Smooth muscle cell (in vitro differentiated cells): ENCODE data around the gene GLMP. TPM values are rescaled to one million over a fixed set of nuclear protein-coding genes. Genes with fewer than 3 reads are reported as not detected.

Source experiments
- DNase-seq: peaks from one replicate; lab custom pipeline; 2025; ENCODE audit not compliant: unreplicated experiment; lab: John Stamatoyannopoulos, UW
- H2AFZ ChIP-seq: fragments of 200-600 bp; sonication (generic); 2 replicates; pipeline ENCODE4 v1.6.0; 2016; ENCODE audit warnings: antibody characterized with exemption, low read depth, mild to moderate bottlenecking
- H3F3A ChIP-seq: fragments of 200-600 bp; sonication (generic); 2 replicates; pipeline ENCODE4 v1.6.0; 2017; ENCODE audit warnings: antibody characterized with exemption, low read depth
- H3K27ac ChIP-seq: fragments of 200-600 bp; sonication (generic); 2 replicates; pipeline ENCODE4 v1.5.1; 2016; ENCODE audit warnings: low read depth, mild to moderate bottlenecking
- H3K27me3 ChIP-seq: fragments of 200-600 bp; sonication (generic); 2 replicates; pipeline ENCODE4 v1.6.1; 2016; ENCODE audit warnings: low read depth, mild to moderate bottlenecking
- H3K36me3 ChIP-seq: fragments of 200-600 bp; sonication (generic); 2 replicates; pipeline ENCODE4 v1.5.1; 2016; ENCODE audit warnings: low read depth
- H3K4me1 ChIP-seq: fragments of 200-600 bp; sonication (generic); 2 replicates; pipeline ENCODE4 v1.5.1; 2016; ENCODE audit warnings: low read depth
- H3K4me2 ChIP-seq: fragments of 200-600 bp; sonication (generic); 2 replicates; pipeline ENCODE4 v1.6.0; 2016; ENCODE audit warnings: mild to moderate bottlenecking
- H3K4me3 ChIP-seq: fragments of 200-600 bp; sonication (generic); 2 replicates; pipeline ENCODE4 v1.5.1; 2016; ENCODE audit warnings: mild to moderate bottlenecking
- H3K79me2 ChIP-seq: fragments of 200-600 bp; sonication (generic); 2 replicates; pipeline ENCODE4 v1.6.0; 2016; ENCODE audit warnings: low read depth, mild to moderate bottlenecking
- H3K9ac ChIP-seq: fragments of 200-600 bp; sonication (generic); 2 replicates; pipeline ENCODE4 v1.6.0; 2016; ENCODE audit warnings: low read depth
- H3K9me3 ChIP-seq: fragments of 200-600 bp; sonication (generic); replicated peaks from 2 replicates; pipeline ENCODE4 v1.5.1; 2016; ENCODE audit warnings: low read depth
- H4K20me1 ChIP-seq: fragments of 200-600 bp; sonication (generic); 2 replicates; pipeline ENCODE4 v1.6.0; 2016; ENCODE audit warnings: low read depth
- WGBS: methylation state at CpG from one replicate; pipeline ENCODE4 v1.1.7; 2016; ENCODE audit warnings: low lambda C conversion rate; 5-methylcytosine and 5-hydroxymethylcytosine counted together
- polyA plus RNA-seq: library from polyadenylated mRNA; unstranded; fragments of >200 nt; fragmentation: Nextera tagmentation; extraction: Ambion mirVana; gene quantifications from 2 replicates; pipeline ENCODE4 v1.2.1, GENCODE V29; 2016
- total RNA-seq: library from RNA; depleted of rRNA; stranded (reverse); fragments of >200 nt; gene quantifications from 2 replicates; pipeline ENCODE4 v1.2.3, GENCODE V29; 2014
- TF ChIP-seq, protein P1 (sequence below): fragments of 200-600 bp; sonication (generic); IDR thresholded peaks from 2 replicates; pipeline ENCODE4 v1.5.1; 2017; ENCODE audit warnings: borderline replicate concordance, mild to moderate bottlenecking, antibody characterized with exemption; ENCODE audit not compliant: insufficient read depth, poor library complexity, severe bottlenecking

The GLMP gene
- total and polyA plus RNA-seq, 2 experiments from 2014 or later, result 62.4 to 85.8 TPM

DNA sequence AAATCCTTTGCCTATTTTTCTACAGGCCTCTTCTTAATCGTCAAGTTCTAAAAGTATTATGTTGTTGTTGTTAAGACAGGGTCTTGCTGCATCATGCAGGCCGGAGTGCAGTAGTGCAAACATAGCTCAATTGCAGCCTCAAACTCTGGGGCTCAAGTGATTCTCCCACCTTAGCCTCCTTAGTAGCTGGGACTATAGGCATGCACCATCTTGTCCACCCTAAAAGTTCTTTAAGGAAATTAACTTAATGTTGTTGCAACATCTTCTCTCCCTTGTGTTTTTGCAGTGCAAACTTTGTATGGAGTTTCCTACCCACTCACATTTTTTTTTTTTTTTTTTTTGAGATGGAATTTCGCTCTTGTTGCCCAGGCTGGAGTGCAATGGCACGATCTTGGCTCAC, 7.8 kb upstream of the GLMP start:
- Histone ChIP-seq H3K36me3 (no peaks in the 10 kb centered on the region), H3K27me3 (no peaks in the 10 kb centered on the region)
- TF ChIP-seq, protein P1, sequence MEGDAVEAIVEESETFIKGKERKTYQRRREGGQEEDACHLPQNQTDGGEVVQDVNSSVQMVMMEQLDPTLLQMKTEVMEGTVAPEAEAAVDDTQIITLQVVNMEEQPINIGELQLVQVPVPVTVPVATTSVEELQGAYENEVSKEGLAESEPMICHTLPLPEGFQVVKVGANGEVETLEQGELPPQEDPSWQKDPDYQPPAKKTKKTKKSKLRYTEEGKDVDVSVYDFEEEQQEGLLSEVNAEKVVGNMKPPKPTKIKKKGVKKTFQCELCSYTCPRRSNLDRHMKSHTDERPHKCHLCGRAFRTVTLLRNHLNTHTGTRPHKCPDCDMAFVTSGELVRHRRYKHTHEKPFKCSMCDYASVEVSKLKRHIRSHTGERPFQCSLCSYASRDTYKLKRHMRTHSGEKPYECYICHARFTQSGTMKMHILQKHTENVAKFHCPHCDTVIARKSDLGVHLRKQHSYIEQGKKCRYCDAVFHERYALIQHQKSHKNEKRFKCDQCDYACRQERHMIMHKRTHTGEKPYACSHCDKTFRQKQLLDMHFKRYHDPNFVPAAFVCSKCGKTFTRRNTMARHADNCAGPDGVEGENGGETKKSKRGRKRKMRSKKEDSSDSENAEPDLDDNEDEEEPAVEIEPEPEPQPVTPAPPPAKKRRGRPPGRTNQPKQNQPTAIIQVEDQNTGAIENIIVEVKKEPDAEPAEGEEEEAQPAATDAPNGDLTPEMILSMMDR, result no peak

DNA sequence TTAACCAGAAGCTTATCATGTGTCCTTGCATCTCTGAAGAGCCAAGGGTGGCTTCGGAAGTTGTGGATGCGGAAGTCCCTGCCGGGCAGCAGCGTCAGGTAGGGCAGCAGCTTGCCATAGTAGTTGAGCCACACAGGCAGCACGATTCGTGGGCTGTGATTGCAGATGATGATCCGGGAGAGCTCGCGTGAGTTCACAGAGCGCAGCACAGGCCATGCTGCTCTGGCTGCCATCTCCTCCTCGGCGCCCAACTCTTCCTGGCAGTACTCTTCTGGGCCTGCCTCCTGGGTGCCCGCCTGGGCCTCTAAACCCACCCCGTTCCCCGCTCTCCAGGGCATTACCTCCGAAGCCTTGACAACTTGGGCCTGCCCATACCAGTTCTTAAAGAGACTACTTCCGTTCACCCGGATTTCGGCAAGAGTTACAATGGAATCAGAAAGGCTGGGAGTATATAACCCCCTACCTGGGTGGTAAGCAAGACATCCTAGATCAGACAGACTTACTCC, 3.4 kb upstream of the GLMP start, which contains the start of gene VHLL:
TSS of gene VHLL (minus strand) at position 456 of the 506 bp plus-strand sequence. CDS start at position 338, 118 bp downstream.
- Histone ChIP-seq H3K9me3 (no peaks in the 10 kb centered on the region), H3F3A (no peaks in the 10 kb centered on the region), H3K4me1 (peaks cover 8% of the 10 kb centered on the region), H3K4me3 (no peak within 1 kb of the TSS), H3K36me3 (no peaks in the 10 kb centered on the region), H4K20me1 (no peaks in the 10 kb centered on the region), H3K79me2 (no peaks in the 10 kb centered on the region), H3K27me3 (no peaks in the 10 kb centered on the region), H3K27ac (no peak within 1 kb of the TSS), H2AFZ (no peak within 1 kb of the TSS), H3K9ac (no peak within 1 kb of the TSS), H3K4me2 (no peak within 1 kb of the TSS)
- WGBS, result 93% methylated on average over 19 of the region's 19 CpGs
- TF ChIP-seq, protein P1, result no peak
- no peak for DNase-seq

More for the DNA sequence above, 7.8 kb upstream of the GLMP start:
- no peaks in the 10 kb centered on the region for H3F3A ChIP-seq
- whole genome bisulfite sequencing, result 98% methylated on average over 3 of the region's 4 CpGs
- peaks cover 5% of the 10 kb centered on the region for H4K20me1 ChIP-seq
- H3K79me2 ChIP-seq, result no peaks in the 10 kb centered on the region
- H2AFZ ChIP-seq, result no peak overlapping the region
- no peak overlapping the region for H3K27ac ChIP-seq
- H3K4me3 ChIP-seq, result no peak overlapping the region
- H3K9me3 ChIP-seq, result no peaks in the 10 kb centered on the region
- no peak overlapping the region for H3K9ac ChIP-seq
- H3K4me2 ChIP-seq, result no peak overlapping the region
- H3K4me1 ChIP-seq, result no peaks in the 10 kb centered on the region
- DNase-seq, result no peak

DNA sequence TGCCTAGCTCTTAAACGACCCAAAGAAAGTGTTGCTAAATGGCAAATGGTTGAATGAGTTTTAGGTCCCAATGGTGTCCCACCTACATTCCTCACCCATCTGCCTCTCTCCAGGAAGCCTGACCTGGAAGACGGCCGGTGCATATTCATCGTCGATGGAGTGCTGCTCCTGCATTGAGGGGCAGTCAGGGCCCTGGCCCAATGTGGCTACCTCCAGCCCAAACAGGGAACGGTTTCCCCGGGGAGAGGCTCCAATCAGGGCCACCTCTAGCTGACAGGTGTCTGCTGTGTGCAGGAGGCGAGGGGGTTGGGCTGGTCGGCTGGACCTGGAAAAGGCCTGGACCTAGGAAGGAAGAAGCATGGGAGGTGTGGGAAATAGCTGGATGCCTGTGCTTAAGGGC, 1.6 kb downstream of the GLMP start:
- WGBS, result 93% methylated on average over 9 of the region's 9 CpGs
- TF ChIP-seq, protein P1, result no peak
- peaks cover 16% of the 10 kb centered on the region for H3K4me1 ChIP-seq

DNA sequence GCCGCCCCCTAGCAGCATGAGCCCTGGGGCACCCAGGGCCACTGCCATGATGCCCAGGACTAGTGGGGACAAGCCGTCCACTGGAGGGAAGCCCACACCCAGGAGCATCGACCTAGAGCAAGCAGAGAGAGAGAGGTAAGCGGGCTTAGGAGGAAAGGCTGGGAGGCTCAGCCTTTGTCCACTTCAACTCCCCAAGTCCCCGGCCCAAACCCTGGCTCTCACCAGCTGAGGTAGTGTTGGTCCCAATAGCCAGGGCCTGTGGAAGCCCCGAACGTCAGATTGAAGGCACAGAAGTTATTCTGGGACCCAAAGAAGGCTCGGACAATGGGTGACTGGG, 2.4 kb downstream of the GLMP start:
- H3K27ac ChIP-seq, result no peak overlapping the region
- H3K36me3 ChIP-seq, result no peaks in the 10 kb centered on the region
- H3K79me2 ChIP-seq, result peaks cover 6% of the 10 kb centered on the region
- no peaks in the 10 kb centered on the region for H4K20me1 ChIP-seq
- no peaks in the 10 kb centered on the region for H3K9me3 ChIP-seq
- no peak overlapping the region for H3K9ac ChIP-seq
- H3F3A ChIP-seq, result peaks cover 6% of the 10 kb centered on the region
- 96% methylated on average over 8 of the region's 8 CpGs for WGBS
- TF ChIP-seq, protein P1, result no peak
- no peaks in the 10 kb centered on the region for H3K27me3 ChIP-seq
- no peak overlapping the region for H3K4me2 ChIP-seq
- H2AFZ ChIP-seq, result no peak overlapping the region
- H3K4me1 ChIP-seq, result peaks cover 16% of the 10 kb centered on the region
- DNase-seq, result no peak
- no peak overlapping the region for H3K4me3 ChIP-seq

More for the DNA sequence above, 1.6 kb downstream of the GLMP start:
- H3K27ac ChIP-seq, result no peak overlapping the region
- no peak overlapping the region for H3K4me3 ChIP-seq
- H3K9me3 ChIP-seq, result no peaks in the 10 kb centered on the region
- peaks cover 6% of the 10 kb centered on the region for H3F3A ChIP-seq
- no peaks in the 10 kb centered on the region for H4K20me1 ChIP-seq
- no peaks in the 10 kb centered on the region for H3K36me3 ChIP-seq
- no peak overlapping the region for H3K9ac ChIP-seq
- H3K27me3 ChIP-seq, result no peaks in the 10 kb centered on the region
- no peak overlapping the region for H2AFZ ChIP-seq
- no peak overlapping the region for H3K4me2 ChIP-seq
- DNase-seq, result no peak
- H3K79me2 ChIP-seq, result peaks cover 6% of the 10 kb centered on the region
